Psoas muscle (tissue), 8 donors: ENCODE results near the gene TRAPPC10. TPM values are rescaled to one million over a fixed set of nuclear protein-coding genes. Genes with fewer than 3 reads are reported as not detected.

Experiments used
- ATAC-seq, 4 donors: fragments of 200-7000 bp; cut with Tn5 transposase; one replicate each; pipeline ENCODE4 v1.9.1; 2020; ENCODE audit warnings: moderate library complexity in 3 of 4, mild to moderate bottlenecking in 2 of 4
- DNase-seq, 2 donors: peaks; one replicate each; pipeline ENCODE4 v3.0.0-alpha.2; 2020
- H3K27ac ChIP-seq: fragments of 200-600 bp; one replicate; pipeline ENCODE4 v1.8.0; 2022
- H3K27me3 ChIP-seq, 3 donors: fragments of 200-600 bp in 1 of 3; one replicate each; pipeline versions ENCODE4 v1.6.1 to v1.8.0; 2013 to 2022; ENCODE audit warnings: low read length in 2 of 3, mild to moderate bottlenecking in 2 of 3, moderate library complexity in 1 of 3; ENCODE audit not compliant: insufficient read depth in 3 of 3
- H3K36me3 ChIP-seq, 2 donors: fragments of 200-600 bp in 1 of 2; one replicate each; pipeline versions ENCODE4 v1.6.1 to v1.8.0; 2013 to 2022; ENCODE audit warnings: low read depth in 1 of 2, mild to moderate bottlenecking in 1 of 2, moderate library complexity in 1 of 2; ENCODE audit not compliant: insufficient read depth in 1 of 2
- H3K4me1 ChIP-seq: fragments of 200-600 bp; one replicate; pipeline ENCODE4 v1.8.0; 2022
- H3K4me3 ChIP-seq: fragments of 200-600 bp; one replicate; pipeline ENCODE4 v1.8.0; 2022; ENCODE audit warnings: mild to moderate bottlenecking
- H3K9me3 ChIP-seq: fragments of 200-600 bp; one replicate; pipeline ENCODE4 v1.8.0; 2022
- CTCF ChIP-seq: fragments of 200-600 bp; IDR thresholded peaks from one replicate; pipeline ENCODE4 v1.8.0; 2022; ENCODE audit warnings: antibody characterized with exemption
- WGBS, 3 donors: extraction: QIAGEN DNeasy Blood & Tissue Kit; methylation state at CpG; one replicate each; pipeline versions ENCODE4 v1.1.6 to v1.1.7; 2013; 5-methylcytosine and 5-hydroxymethylcytosine counted together
- intact Hi-C, 2 donors: fragments of 100-400 bp; cut with DNase I; formaldehyde crosslinking; loops; one replicate each; pipeline versions ENCODE4 v1.11.0 to v1.14.2; 2022
- long read RNA-seq, 2 donors: library from polyadenylated mRNA; unstranded; transcript quantifications; one replicate each; pipeline ENCODE4 v2.0.0, GENCODE V29; 2021
- polyA plus RNA-seq, 3 donors: library from polyadenylated mRNA; stranded (reverse); fragments of 200-250 nt; gene quantifications; one replicate each; pipeline ENCODE4 v1.2.3, GENCODE V29; 2013
- total RNA-seq, 4 donors: library from RNA; stranded (reverse); fragmentation: NEBNext Ultra II Directional in 2 of 4; extraction: Animal tissue kit (Norgen Biotek cat#: 25700) in 2 of 4; gene quantifications; one replicate each; pipeline versions ENCODE4 v1.2.1 to v1.2.4, GENCODE V29; 2021 to 2023
- donor health status: healthy with polysubstance abuse.
- donor health status: DM: no; HTN: no; CAD: no; lungs with moderate emphysema.
- donor health status: Bipolar disorder and iron deficiency.
- donor health status: healthy.
- donor health status: DM: yes; HTN: yes; CAD: no.
- donor health status: DM: no; HTN: no; CAD: no.
- donor health status: DM: no; HTN: no; CAD: no.
- donor health status: DM: yes; HTN: yes; CAD: no.

The TRAPPC10 gene
- total RNA-seq (10 to 100 TPM; 13.3 to 22.2 (median 20.4) TPM), polyA plus RNA-seq (10 to 100 TPM in 1 of 3 donors, 1 to 10 TPM in 2; 6.4 to 21.4 (median 8.5) TPM)
- long read RNA-seq, donor 1, partial matches to known transcripts = 2 of 4 reads
- long read RNA-seq, donor 1, other reads (novel, unspliced or antisense) = 0 of 4 reads
- long read RNA-seq, donor 2, full-length matches to known transcripts = 2 of 7 reads
- long read RNA-seq, donor 2, partial matches to known transcripts = 4 of 7 reads
- long read RNA-seq, donor 2, other reads (novel, unspliced or antisense) = 1 of 7 reads

- ATAC-seq (peak; percentile 92 to 95 (median 92)), DNase-seq (peak; percentile 87 to 92)
- Histone ChIP-seq H3K4me3 (peak within 1 kb of the TSS; percentile 99), H3K9me3 (no peaks in the 10 kb centered on the region), H3K36me3 (no peaks in the 10 kb centered on the region), H3K27ac (peak within 1 kb of the TSS; percentile 98), H3K27me3 (no peaks in the 10 kb centered on the region), H3K4me1 (peaks cover 33% of the 10 kb centered on the region)
- 0% methylated on average over 60 to 106 of the region's 107 CpGs for WGBS, 3 donors
- intact Hi-C loops = loop anchor here (5.0 kb wide), 1 partner anchor 40 kb away; no protein-coding TSS in a partner anchor
- no peak for TF ChIP-seq CTCF
Observed at GRCh38 chr21:44011579-44012473, at the start of gene TRAPPC10. TRAPPC10 (plus strand) TSS chr21:44012309; CDS start chr21:44012494, 185 bp downstream.

- DNase-seq (peak in 1 of 2 donors; percentile 6), ATAC-seq (no peak)
- Histone ChIP-seq H3K27me3 (no peaks in the 10 kb centered on the region), H3K4me3 (no peak overlapping the region), H3K36me3 (peaks cover 0 to 40% of the 10 kb centered on the region in 2 donors), H3K4me1 (no peaks in the 10 kb centered on the region), H3K27ac (no peak overlapping the region), H3K9me3 (no peaks in the 10 kb centered on the region)
- WGBS, 3 donors = 79 to 84% (median 82%) methylated on average over 17 of the region's 17 CpGs
- intact Hi-C loops = no loop called here
- TF ChIP-seq CTCF = no peak
Observed at GRCh38 chr21:43965911-43966585, 46.1 kb upstream of the TRAPPC10 start.

- ATAC-seq (no peak), DNase-seq (peak in 1 of 2 donors; percentile 4)
- H3K9me3 ChIP-seq = no peaks in the 10 kb centered on the region
- WGBS, 3 donors = 82 to 84% (median 82%) methylated on average over 18 of the region's 18 CpGs
- intact Hi-C loops = no loop called here
- H3K4me1 ChIP-seq = peaks cover 7% of the 10 kb centered on the region
- H3K4me3 ChIP-seq = no peak overlapping the region
- no peak for TF ChIP-seq CTCF
- H3K27ac ChIP-seq = no peak overlapping the region
- no peaks in the 10 kb centered on the region for H3K27me3 ChIP-seq
- peaks cover 0 to 43% of the 10 kb centered on the region in 2 donors for H3K36me3 ChIP-seq
Observed at GRCh38 chr21:43966946-43967512, 45.1 kb upstream of the TRAPPC10 start.

- peaks cover 7% of the 10 kb centered on the region for H3K4me1 ChIP-seq
- H3K27ac ChIP-seq = no peak overlapping the region
- H3K9me3 ChIP-seq = no peaks in the 10 kb centered on the region
- no peak overlapping the region for H3K4me3 ChIP-seq
- no peak for ATAC-seq
- 92 to 96% (median 94%) methylated on average over 13 to 15 of the region's 15 CpGs for WGBS, 3 donors
- intact Hi-C loops = no loop called here
- H3K27me3 ChIP-seq = no peaks in the 10 kb centered on the region
- peaks cover 0 to 48% of the 10 kb centered on the region in 2 donors for H3K36me3 ChIP-seq
- TF ChIP-seq CTCF = no peak
- peak in 1 of 2 donors; percentile 7 for DNase-seq
Observed at GRCh38 chr21:43967981-43968380, 44.1 kb upstream of the TRAPPC10 start.
